ENCODE results near the gene GMCL1.
"Not testable (repeated sequence)": the region's sequence is repeated elsewhere in the genome, so short reads cannot be mapped to it uniquely, and the experiment has no call there.

The GMCL1 gene

GRCh38 chr2:69829256-69830044 is at the start of gene GMCL1:
TSS of gene GMCL1 (plus strand) at chr2:69829660. CDS start at chr2:69829893, 233 bp downstream.
- DNase-seq (ENCODE audit: low read depth), result peak; percentile 89
- H3K4me3 ChIP-seq (ENCODE audit: low read depth, low read length), result peak within 1 kb of the TSS; percentile 92

- DNase-seq (ENCODE audit: low read depth), result no peak
- H3K4me3 ChIP-seq (ENCODE audit: low read depth, low read length), result no peak overlapping the region
These were observed 48.5 kb upstream of the GMCL1 start for GRCh38 chr2:69780921-69781320.

GRCh38 chr2:69781321-69782248 is 47.9 kb upstream of the GMCL1 start:
- DNase-seq (ENCODE audit: low read depth), result no peak
- H3K4me3 ChIP-seq (ENCODE audit: low read depth, low read length), result no peak overlapping the region

GRCh38 chr2:69784228-69784627 is 45.2 kb upstream of the GMCL1 start:
- DNase-seq (ENCODE audit: low read depth), result no peak
- no peak overlapping the region for H3K4me3 ChIP-seq (ENCODE audit: low read depth, low read length)

GRCh38 chr2:69785358-69785757 is 44.1 kb upstream of the GMCL1 start:
- no peak overlapping the region for H3K4me3 ChIP-seq (ENCODE audit: low read depth, low read length)
- no peak for DNase-seq (ENCODE audit: low read depth)

- no peak for DNase-seq (ENCODE audit: low read depth)
These were observed 43.4 kb upstream of the GMCL1 start for GRCh38 chr2:69786052-69786560.

GRCh38 chr2:69789175-69789721 is 40.2 kb upstream of the GMCL1 start:
- DNase-seq (ENCODE audit: low read depth), result peak; percentile 66
- H3K4me3 ChIP-seq (ENCODE audit: low read depth, low read length), result no peak overlapping the region

More at GRCh38 chr2:69786052-69786560, 43.4 kb upstream of the GMCL1 start:
- no peak overlapping the region for H3K4me3 ChIP-seq (ENCODE audit: low read depth, low read length)

GRCh38 chr2:69789772-69790600 is 39.5 kb upstream of the GMCL1 start:
- H3K4me3 ChIP-seq (ENCODE audit: low read depth, low read length), result no peak overlapping the region
- DNase-seq (ENCODE audit: low read depth), result no peak

- no peak overlapping the region for H3K4me3 ChIP-seq (ENCODE audit: low read depth, low read length)
These were observed 38.9 kb upstream of the GMCL1 start for GRCh38 chr2:69790601-69790959.

GRCh38 chr2:69791045-69791444 is 38.4 kb upstream of the GMCL1 start:
- DNase-seq (ENCODE audit: low read depth), result no peak

More at GRCh38 chr2:69790601-69790959, 38.9 kb upstream of the GMCL1 start:
- no peak for DNase-seq (ENCODE audit: low read depth)

GRCh38 chr2:69796174-69796573 is 33.3 kb upstream of the GMCL1 start:
- no peak overlapping the region for H3K4me3 ChIP-seq (ENCODE audit: low read depth, low read length)
- DNase-seq (ENCODE audit: low read depth), result no peak

More at GRCh38 chr2:69791045-69791444, 38.4 kb upstream of the GMCL1 start:
- no peak overlapping the region for H3K4me3 ChIP-seq (ENCODE audit: low read depth, low read length)

- H3K4me3 ChIP-seq (ENCODE audit: low read depth, low read length), result no peak overlapping the region
- no peak for DNase-seq (ENCODE audit: low read depth)
These were observed 32.2 kb upstream of the GMCL1 start for GRCh38 chr2:69797235-69797634.

GRCh38 chr2:69797836-69798289 is 31.6 kb upstream of the GMCL1 start:
- H3K4me3 ChIP-seq (ENCODE audit: low read depth, low read length), result no peak overlapping the region
- no peak for DNase-seq (ENCODE audit: low read depth)

- H3K4me3 ChIP-seq (ENCODE audit: low read depth, low read length), result peak overlapping the region; percentile 23
- no peak for DNase-seq (ENCODE audit: low read depth)
These were observed 31.1 kb upstream of the GMCL1 start for GRCh38 chr2:69798290-69798908.

GRCh38 chr2:69798909-69799526 is 30.4 kb upstream of the GMCL1 start:
- peak; percentile 34 for DNase-seq (ENCODE audit: low read depth)
- peak overlapping the region; percentile 23 for H3K4me3 ChIP-seq (ENCODE audit: low read depth, low read length)

- DNase-seq (ENCODE audit: low read depth), result no peak
- no peak overlapping the region for H3K4me3 ChIP-seq (ENCODE audit: low read depth, low read length)
These were observed 27.6 kb upstream of the GMCL1 start for GRCh38 chr2:69801745-69802290.

- not testable (repeated sequence) for DNase-seq (ENCODE audit: low read depth); H3K4me3 ChIP-seq (ENCODE audit: low read depth, low read length)
These were observed 26.6 kb upstream of the GMCL1 start for GRCh38 chr2:69802781-69803367.

All from skeletal muscle cell (primary cell).